ENCODE measurements around the gene CCT7. TPM values are rescaled to one million over a fixed set of nuclear protein-coding genes. Genes with fewer than 3 reads are reported as not detected.

Gene CCT7
- total and polyA plus RNA-seq, 12 donors, result 120 to 581 (median 294) TPM

DNA sequence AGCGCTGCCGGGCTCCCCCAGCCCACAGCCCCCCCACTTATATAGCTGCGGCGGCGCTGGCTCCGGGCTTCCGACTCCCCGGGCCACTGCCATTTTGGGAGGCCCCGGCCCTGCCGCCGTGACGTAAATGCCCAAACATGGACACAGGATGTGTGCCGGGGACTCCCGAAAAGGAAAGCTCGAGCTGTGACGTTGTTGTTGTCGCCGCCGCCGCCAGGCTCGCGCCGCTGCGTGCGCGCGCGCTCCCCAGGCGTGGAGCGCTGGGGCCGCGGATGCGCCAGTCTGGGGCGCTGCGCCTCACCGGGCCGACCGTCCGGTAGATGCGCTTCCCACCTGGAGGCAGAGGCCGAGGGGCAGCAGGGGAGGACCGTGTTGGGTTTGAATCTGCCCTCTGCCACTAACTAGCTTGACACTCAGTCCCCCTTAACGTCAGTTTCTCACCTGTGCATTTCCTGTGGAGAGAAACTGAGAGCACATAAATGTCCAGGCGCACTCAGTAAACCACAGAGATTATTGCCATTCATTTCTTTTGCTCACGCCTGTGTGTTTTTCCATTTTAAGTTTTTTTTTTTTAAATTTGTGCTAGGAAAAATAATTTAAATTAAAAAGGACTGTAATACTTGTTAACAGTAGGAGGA, 59.5 kb downstream of the CCT7 start, which contains the start of gene EGR4:
Gene EGR4, minus strand, starts transcription at position 15 of the 638 bp plus-strand sequence. CDS start 231 bp downstream, outside the sequence.
- Histone ChIP-seq H3K36me3 (replicated peaks in 1 of 2) (no peaks in the 10 kb centered on the region), H3K4me3 (peak within 1 kb of the TSS in 2 of 4 donors; percentile 19 to 57), H3K27ac (no peak within 1 kb of the TSS), H3K9me3 (replicated peaks in 1 of 3) (no peaks in the 10 kb centered on the region), H3K27me3 (peaks cover 49% of the 10 kb centered on the region), H3K4me1 (replicated peaks in 1 of 2) (peaks cover 8 to 28% of the 10 kb centered on the region in 2 donors)
- TF ChIP-seq, protein P1, sequence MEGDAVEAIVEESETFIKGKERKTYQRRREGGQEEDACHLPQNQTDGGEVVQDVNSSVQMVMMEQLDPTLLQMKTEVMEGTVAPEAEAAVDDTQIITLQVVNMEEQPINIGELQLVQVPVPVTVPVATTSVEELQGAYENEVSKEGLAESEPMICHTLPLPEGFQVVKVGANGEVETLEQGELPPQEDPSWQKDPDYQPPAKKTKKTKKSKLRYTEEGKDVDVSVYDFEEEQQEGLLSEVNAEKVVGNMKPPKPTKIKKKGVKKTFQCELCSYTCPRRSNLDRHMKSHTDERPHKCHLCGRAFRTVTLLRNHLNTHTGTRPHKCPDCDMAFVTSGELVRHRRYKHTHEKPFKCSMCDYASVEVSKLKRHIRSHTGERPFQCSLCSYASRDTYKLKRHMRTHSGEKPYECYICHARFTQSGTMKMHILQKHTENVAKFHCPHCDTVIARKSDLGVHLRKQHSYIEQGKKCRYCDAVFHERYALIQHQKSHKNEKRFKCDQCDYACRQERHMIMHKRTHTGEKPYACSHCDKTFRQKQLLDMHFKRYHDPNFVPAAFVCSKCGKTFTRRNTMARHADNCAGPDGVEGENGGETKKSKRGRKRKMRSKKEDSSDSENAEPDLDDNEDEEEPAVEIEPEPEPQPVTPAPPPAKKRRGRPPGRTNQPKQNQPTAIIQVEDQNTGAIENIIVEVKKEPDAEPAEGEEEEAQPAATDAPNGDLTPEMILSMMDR (IDR thresholded peaks at IDR 0.05), result no peak
- TF ChIP-seq POLR2A (IDR thresholded peaks at IDR 0.05), result no peak
- intact Hi-C loops (cut with DNase I), result no loop called here
- WGBS, 4 donors, result 1 to 20% (median 11%) methylated on average over 3 to 45 of the region's 45 CpGs
- DNase-seq, result peak; percentile 40 to 87 (median 59)

DNA sequence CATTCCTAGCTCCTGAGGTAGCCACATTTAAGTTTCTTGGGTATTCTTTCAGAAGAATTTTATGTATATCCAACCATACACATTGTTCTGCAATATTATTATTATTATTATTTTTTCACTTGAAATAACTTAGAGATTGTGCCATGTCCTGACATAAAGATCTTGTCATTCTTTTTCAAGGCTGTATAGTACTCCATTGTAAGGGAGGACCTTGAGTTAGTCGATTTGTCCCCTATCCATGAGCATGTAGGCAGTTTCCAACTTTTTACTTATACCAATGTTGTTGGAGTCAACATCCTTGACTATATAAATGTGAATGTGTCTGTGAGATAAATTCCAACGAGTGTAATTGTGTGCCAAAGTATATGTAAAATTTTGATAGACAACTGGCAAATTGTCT, 60.1 kb downstream of the CCT7 start:
- Histone ChIP-seq H3K27me3 (peaks cover 49% of the 10 kb centered on the region), H3K4me1 (replicated peaks in 1 of 2) (peaks cover 8 to 28% of the 10 kb centered on the region in 2 donors), H3K27ac (no peak overlapping the region), H3K36me3 (replicated peaks in 1 of 2) (no peaks in the 10 kb centered on the region), H3K9me3 (replicated peaks in 1 of 3) (no peaks in the 10 kb centered on the region), H3K4me3 (no peak overlapping the region)
- TF ChIP-seq, protein P1 (IDR thresholded peaks at IDR 0.05), result no peak
- TF ChIP-seq POLR2A (IDR thresholded peaks at IDR 0.05), result no peak
- intact Hi-C loops (cut with DNase I), result no loop called here
- 76 to 86% (median 82%) methylated on average over 2 of the region's 2 CpGs for WGBS, 4 donors
- DNase-seq, result no peak

DNA sequence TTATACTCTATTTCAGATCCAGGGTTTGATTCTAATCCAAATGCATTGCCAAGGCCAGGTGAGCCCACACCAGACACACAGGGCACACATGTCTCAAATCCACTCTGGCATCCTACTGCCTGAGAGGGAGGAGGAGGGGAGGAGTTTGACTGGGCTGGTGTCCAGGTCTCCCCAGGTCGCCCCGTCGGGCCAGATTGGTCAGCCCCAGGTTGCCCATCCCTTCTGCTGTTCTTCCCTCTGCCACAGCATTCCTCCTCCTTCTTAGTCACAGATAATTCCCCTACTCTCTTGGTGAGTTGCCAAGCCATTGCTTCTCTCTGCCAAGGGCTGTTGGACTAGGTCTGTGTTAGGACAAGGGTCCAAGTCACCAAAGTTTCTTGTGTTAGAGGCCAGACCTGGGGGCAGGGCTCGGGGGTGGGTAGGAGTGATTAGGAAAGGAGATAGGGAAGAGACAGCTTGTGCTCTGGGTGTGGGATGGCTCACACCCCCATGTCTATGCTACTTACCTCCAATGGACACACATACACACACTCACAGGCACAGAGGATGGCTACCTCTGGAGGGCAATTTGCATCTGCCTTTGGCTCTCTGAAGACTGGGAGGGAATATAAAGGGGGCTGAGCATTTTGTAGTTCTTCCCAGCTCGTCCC, 61.8 kb downstream of the CCT7 start:
- DNase-seq, result no peak
- peaks cover 8 to 27% of the 10 kb centered on the region in 2 donors for H3K4me1 ChIP-seq (replicated peaks in 1 of 2)
- H3K9me3 ChIP-seq (replicated peaks in 1 of 3), result no peaks in the 10 kb centered on the region
- no peaks in the 10 kb centered on the region for H3K36me3 ChIP-seq (replicated peaks in 1 of 2)
- TF ChIP-seq, protein P1 (IDR thresholded peaks at IDR 0.05), result no peak
- no peak for TF ChIP-seq POLR2A (IDR thresholded peaks at IDR 0.05)
- H3K27ac ChIP-seq, result no peak overlapping the region
- 35 to 44% (median 42%) methylated on average over 5 of the region's 5 CpGs for WGBS, 4 donors
- intact Hi-C loops (cut with DNase I), result no loop called here
- H3K27me3 ChIP-seq, result peaks cover 49% of the 10 kb centered on the region
- no peak overlapping the region for H3K4me3 ChIP-seq

DNA sequence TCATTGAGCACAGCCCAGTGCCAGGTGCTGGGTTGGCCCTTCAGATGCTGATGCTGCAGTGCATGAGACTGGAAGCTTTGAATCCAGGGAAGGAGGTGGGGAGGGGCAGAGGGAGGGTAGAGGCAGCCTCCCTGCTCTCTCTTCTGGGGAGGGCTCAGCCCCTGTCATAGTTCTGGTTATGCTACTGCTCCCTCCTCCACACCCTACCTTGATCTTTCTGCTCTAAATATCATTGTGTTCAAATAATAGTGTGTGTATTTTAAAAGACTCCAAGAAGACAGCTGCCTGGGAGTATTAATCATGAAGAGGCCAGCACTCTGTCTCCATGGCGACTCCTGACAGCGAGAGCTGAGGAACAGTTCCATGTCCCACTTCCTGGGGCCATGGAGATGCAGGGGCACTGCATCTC, 63.0 kb downstream of the CCT7 start:
- intact Hi-C loops (cut with DNase I), result no loop called here
- H3K36me3 ChIP-seq (replicated peaks in 1 of 2), result no peaks in the 10 kb centered on the region
- no peak for DNase-seq
- no peaks in the 10 kb centered on the region for H3K9me3 ChIP-seq (replicated peaks in 1 of 3)
- H3K4me1 ChIP-seq (replicated peaks in 1 of 2), result peaks cover 8 to 14% of the 10 kb centered on the region in 2 donors
- WGBS, 4 donors, result 0 to 15% (median 3%) methylated on average over 2 of the region's 2 CpGs
- TF ChIP-seq, protein P1 (IDR thresholded peaks at IDR 0.05), result no peak
- H3K27me3 ChIP-seq, result peaks cover 41% of the 10 kb centered on the region
- no peak overlapping the region for H3K4me3 ChIP-seq
- no peak overlapping the region for H3K27ac ChIP-seq

Measured in adrenal gland (tissue), 12 donors.